H7 (cell line): ENCODE measurements around the gene FOXR1. TPM values are rescaled to one million over a fixed set of nuclear protein-coding genes. Genes with fewer than 3 reads are reported as not detected.
"Not testable (repeated sequence)": the region's sequence is repeated elsewhere in the genome, so short reads cannot be mapped to it uniquely, and the experiment has no call there.

Source experiments
- DNase-seq: peaks from one replicate; pipeline ENCODE4 v3.0.0; 2012
- H3K27me3 ChIP-seq: 2 replicates; pipeline ENCODE4 v1.6.0; 2011; ENCODE audit warnings: mild to moderate bottlenecking, low read length; ENCODE audit not compliant: control insufficient read depth, insufficient read depth
- H3K36me3 ChIP-seq: replicated peaks from 2 replicates; pipeline ENCODE4 v1.5.1; 2011; ENCODE audit warnings: low read length; ENCODE audit not compliant: control insufficient read depth, insufficient read depth
- H3K4me3 ChIP-seq: 2 replicates; pipeline ENCODE4 v1.5.1; 2011; ENCODE audit warnings: low read depth, mild to moderate bottlenecking, control low read depth, low read length, moderate library complexity; ENCODE audit not compliant: insufficient read depth
- total RNA-seq: library from RNA; depleted of rRNA; stranded (reverse); fragments of >200 nt; shearing (Covaris generic); gene quantifications from 2 replicates; pipeline ENCODE4 v1.2.3, GENCODE V29; 2014

FOXR1 gene
- total RNA-seq, 1 experiment from 2014 or later, result not detected

DNA sequence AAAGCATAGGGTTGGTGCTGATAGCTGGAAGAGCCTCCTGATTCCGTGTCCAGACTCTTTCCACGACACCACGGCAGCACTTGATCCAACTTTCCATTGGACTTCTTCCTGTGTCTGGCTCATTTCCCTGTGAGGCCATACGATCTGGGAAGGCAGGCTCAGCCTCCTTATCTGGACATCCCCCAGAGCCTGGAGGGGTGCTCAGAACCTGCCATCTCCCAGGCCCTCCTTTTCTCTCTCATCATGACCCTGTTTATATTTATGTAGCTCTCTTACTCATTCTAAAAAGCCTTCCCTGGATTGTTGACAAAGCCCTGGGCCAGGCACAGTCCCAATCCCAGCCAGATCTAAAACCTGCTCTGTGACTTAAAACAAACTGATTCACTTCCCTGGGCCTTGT, 38.1 kb upstream of the FOXR1 start:
- Histone ChIP-seq H3K27me3 (no peaks in the 10 kb centered on the region), H3K4me3 (no peak overlapping the region), H3K36me3 (no peaks in the 10 kb centered on the region)
- no peak for DNase-seq

- H3K4me3 ChIP-seq, result no peak overlapping the region
- H3K36me3 ChIP-seq, result no peaks in the 10 kb centered on the region
- H3K27me3 ChIP-seq, result no peaks in the 10 kb centered on the region
- DNase-seq, result no peak
Measured at GRCh38 chr11:118935376-118935775, 36.2 kb upstream of the FOXR1 start.

GRCh38 chr11:118938491-118939403, 32.8 kb upstream of the FOXR1 start:
- Histone ChIP-seq H3K27me3 (no peaks in the 10 kb centered on the region), H3K4me3 (no peak overlapping the region), H3K36me3 (no peaks in the 10 kb centered on the region)
- DNase-seq, result no peak

DNA sequence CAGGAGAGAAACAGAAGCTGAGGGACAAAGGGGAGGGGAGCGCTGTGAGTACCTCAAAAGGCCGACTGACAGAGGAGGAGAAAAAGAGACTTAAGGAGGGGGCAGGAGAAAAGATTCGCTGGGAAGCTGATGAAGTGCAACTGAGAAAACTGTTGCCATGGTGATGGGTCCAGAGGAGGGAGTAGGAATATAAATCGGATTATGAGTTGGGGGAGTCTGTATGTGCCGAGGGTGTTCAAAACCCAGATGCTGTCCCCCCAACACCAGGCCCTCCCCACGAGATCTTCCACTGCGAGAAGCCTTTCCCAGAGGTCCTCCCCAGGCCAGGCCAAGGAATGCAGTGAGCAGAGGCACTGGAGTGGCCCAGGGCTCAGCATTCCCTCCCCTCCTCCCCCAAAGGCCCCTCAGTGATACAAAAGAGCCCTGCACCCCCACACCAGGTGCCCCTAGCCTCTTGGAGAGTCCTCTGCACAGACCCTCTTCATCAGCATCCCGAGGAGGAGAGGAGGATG, 32.1 kb upstream of the FOXR1 start:
- peak; percentile 26 for DNase-seq
- Histone ChIP-seq H3K36me3 (no peaks in the 10 kb centered on the region), H3K4me3 (no peak overlapping the region), H3K27me3 (no peaks in the 10 kb centered on the region)

GRCh38 chr11:118939953-118940598, 31.5 kb upstream of the FOXR1 start:
- Histone ChIP-seq H3K4me3 (no peak overlapping the region), H3K36me3 (no peaks in the 10 kb centered on the region), H3K27me3 (no peaks in the 10 kb centered on the region)
- DNase-seq, result peak; percentile 80

DNA sequence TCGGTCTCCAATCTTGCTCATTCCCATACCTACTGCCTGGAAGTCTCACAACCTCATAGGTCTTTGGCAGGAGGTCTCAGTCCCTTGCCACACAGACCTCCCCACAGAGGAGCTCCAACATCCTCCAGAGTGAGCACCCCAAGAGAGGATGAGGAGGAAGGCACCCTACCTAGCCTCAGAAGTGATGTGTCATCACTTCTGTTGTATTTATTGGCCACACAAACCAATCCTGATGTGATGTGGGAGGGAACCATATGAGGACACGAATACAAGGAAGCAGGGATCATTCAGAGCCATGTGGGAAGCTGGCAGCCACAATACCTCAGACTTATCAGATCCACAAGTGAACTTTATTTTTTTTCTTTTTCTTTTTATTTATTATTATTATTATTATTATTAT, 24.5 kb upstream of the FOXR1 start:
- Histone ChIP-seq H3K27me3 (no peaks in the 10 kb centered on the region), H3K36me3 (no peaks in the 10 kb centered on the region), H3K4me3 (no peak overlapping the region)
- DNase-seq, result no peak

DNA sequence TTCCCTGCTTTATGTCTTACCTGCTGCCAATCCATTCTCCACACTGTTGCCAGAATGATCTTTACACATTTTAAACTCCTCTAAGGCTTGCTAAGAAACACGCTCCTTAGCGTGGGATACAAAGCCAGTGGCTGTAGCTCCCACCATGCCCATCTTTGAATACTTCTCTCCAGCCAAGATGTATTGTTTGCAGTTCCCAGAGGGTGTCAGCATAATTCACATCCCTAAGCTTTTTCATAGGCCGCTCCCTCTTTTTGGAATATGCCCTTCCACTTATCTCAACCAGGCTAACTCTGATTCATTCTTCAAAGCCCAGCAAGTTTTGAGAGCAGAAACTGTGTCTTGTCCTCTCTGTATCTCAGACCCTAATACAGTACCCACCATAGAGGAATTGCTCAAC, 23.6 kb upstream of the FOXR1 start:
- H3K27me3 ChIP-seq, result peaks cover under 1% of the 10 kb centered on the region; the same call in 1 of the 2 replicates
- DNase-seq, result no peak
- H3K36me3 ChIP-seq, result no peaks in the 10 kb centered on the region

GRCh38 chr11:118953265-118953664, 18.3 kb upstream of the FOXR1 start:
- peak; percentile 80 for DNase-seq
- no peaks in the 10 kb centered on the region for H3K36me3 ChIP-seq
- H3K4me3 ChIP-seq, result no peak overlapping the region
- peaks cover 4% of the 10 kb centered on the region; the same call in 1 of the 2 replicates for H3K27me3 ChIP-seq

More for the DNA sequence above, 23.6 kb upstream of the FOXR1 start:
- H3K4me3 ChIP-seq, result no peak overlapping the region

DNA sequence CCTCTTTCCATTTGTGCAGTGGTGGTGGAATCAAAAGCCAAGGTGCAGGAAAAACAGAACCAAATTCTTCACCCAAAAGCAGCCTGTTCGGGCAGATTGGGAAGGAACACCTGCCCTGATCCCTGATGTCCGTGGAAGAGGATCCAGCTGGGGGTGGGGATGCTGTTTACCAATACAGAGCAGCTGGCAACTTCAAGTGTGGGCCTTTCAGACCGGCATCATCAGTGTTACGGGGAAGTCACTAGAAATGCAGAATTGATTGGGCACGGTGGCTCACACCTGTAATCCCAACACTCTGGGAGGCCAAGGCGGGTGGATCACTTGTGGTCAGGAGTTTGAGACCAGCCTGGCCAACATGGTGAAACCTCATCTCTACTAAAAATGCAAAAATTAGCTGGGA, 17.6 kb upstream of the FOXR1 start:
- not testable (repeated sequence) for H3K27me3 ChIP-seq, H3K4me3 ChIP-seq, DNase-seq, H3K36me3 ChIP-seq

DNA sequence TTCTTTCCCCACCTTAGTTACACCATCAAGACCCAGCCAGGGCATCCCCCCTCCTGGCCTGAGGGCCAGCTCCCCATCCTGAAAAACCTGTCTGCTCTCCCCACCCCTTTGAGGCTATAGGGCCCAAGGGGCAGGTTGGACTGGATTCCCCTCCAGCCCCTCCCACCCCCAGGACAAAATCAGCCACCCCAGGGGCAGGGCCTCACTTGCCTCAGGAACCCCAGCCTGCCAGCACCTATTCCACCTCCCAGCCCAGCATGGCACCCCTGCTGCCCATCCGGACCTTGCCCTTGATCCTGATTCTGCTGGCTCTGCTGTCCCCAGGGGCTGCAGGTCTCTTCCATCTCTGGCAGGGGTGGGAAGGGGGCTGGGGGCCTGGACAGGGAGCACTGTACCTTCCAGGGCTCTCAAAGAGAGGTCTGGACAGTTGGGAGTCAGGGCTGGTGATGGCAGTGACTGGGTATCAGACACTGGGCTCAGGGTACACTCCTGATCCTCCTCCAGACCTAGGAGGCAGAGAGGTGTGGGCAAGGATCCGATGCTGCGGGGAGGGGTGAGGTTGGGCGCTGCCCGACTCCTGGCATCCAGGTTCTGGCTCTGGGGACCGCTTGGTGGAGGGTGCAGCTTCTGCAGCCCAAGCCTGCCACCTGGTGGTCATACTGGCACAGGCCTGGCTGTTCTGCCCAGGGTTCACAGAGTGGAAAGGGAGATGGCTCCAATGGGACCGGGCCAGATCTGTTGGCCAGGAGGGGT, 15.3 kb upstream of the FOXR1 start, which contains the start of gene UPK2:
Gene UPK2, plus strand, starts transcription at position 205 of the 753 bp plus-strand sequence. Its CDS starts 53 bp downstream, at position 258.
- Histone ChIP-seq H3K27me3 (peaks cover 4% of the 10 kb centered on the region; the same call in 1 of the 2 replicates), H3K36me3 (no peaks in the 10 kb centered on the region), H3K4me3 (no peak within 1 kb of the TSS)
- peak; percentile 97 for DNase-seq

GRCh38 chr11:118956847-118957469, 14.6 kb upstream of the FOXR1 start:
- H3K36me3 ChIP-seq, result no peaks in the 10 kb centered on the region

DNA sequence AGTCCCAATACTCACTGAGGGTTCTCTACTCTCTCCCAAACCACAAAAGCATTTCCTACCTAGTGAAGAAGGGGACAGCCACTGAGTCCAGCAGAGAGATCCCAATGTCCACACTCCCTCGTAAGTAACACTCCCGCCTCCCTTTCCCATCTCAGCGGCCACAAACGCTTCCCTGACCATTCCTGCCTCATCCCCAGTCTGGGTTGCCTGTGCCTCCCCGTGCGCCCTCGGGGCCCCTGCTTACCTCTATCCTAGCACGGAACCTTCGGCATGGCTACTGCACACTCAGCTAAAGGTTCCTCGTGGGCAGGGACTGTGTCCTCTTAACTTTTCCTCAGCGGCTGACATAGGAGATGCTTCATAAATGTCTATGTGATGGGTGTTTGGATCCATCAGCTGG, 14.0 kb upstream of the FOXR1 start:
- DNase-seq, result no peak
- Histone ChIP-seq H3K36me3 (no peaks in the 10 kb centered on the region), H3K4me3 (no peak overlapping the region), H3K27me3 (peaks cover 4% of the 10 kb centered on the region; the same call in 1 of the 2 replicates)

More at GRCh38 chr11:118956847-118957469, 14.6 kb upstream of the FOXR1 start:
- peaks cover 4% of the 10 kb centered on the region; the same call in 1 of the 2 replicates for H3K27me3 ChIP-seq
- H3K4me3 ChIP-seq, result no peak overlapping the region
- DNase-seq, result no peak

- Histone ChIP-seq H3K27me3 (peaks cover 4% of the 10 kb centered on the region; the same call in 1 of the 2 replicates), H3K4me3 (no peak overlapping the region), H3K36me3 (no peaks in the 10 kb centered on the region)
- DNase-seq, result no peak
Measured at GRCh38 chr11:118957968-118958367, 13.6 kb upstream of the FOXR1 start.

DNA sequence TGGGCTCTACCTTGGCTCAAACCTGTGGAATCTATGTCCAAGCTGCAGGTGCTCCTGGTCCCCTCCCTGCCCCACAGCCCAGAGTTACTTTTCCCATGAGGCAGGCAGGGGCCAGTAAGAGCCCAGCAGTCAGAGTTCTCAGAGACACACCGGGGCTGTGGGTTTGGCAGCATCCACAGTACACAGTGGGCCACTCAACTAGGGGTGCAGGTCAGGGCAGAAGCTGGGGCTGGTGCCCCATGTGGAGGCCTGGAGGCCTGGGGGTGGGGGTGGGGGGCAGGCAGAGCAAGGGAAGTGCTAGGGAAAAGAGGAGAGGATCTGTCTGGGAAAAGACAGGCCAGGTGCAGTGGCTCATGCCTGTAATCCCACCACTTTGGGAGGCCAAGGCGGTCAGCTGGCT, 13.0 kb upstream of the FOXR1 start:
- Histone ChIP-seq H3K36me3 (no peaks in the 10 kb centered on the region), H3K4me3 (no peak overlapping the region), H3K27me3 (peaks cover 2% of the 10 kb centered on the region; the same call in 1 of the 2 replicates)
- DNase-seq, result no peak
